NCI-H2081 treated with DMSO at 0.1 percent for 48 hours (cell line): Measurements from ENCODE around the gene ETNK1.
"Not testable (repeated sequence)": the region's sequence is repeated elsewhere in the genome, so short reads cannot be mapped to it uniquely, and the experiment has no call there.

ENCODE experiments used
- DNase-seq: peaks from one replicate; lab custom pipeline; 2025; lab: John Stamatoyannopoulos, UW

Gene ETNK1

DNA sequence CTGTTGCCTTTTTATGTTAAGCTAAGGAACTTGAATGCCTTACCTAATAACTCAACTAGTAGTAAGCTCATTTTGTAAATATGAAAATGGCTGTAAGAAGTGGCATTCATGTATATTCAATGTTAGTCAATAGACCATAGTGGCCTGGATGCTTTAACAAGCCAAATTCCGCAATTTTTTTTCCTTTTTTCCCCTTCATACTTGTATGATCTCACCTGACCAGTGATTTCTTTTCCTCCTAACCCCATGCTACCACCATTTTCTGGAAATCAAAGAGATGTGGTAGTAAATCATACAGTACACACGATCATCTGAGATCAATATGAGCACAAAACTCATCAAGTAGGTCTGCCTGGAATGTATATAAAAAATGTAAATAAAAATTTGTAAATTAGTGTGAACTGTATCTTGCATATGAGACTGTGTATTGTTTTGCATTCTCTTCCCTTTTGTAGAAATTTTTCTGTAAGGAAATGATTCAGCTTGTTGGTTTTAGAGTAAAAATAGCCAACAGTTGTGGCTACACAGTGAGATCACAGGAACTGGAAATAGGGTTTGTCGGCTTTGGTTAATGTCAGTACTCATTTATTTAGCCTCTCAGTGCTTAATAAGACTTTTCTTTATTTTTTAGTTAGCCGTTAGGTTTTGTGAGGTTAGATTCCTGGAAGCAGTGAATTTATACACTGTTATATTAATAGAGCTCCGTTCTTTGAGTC, 62.5 kb downstream of the ETNK1 start:
- DNase-seq, result no peak

DNA sequence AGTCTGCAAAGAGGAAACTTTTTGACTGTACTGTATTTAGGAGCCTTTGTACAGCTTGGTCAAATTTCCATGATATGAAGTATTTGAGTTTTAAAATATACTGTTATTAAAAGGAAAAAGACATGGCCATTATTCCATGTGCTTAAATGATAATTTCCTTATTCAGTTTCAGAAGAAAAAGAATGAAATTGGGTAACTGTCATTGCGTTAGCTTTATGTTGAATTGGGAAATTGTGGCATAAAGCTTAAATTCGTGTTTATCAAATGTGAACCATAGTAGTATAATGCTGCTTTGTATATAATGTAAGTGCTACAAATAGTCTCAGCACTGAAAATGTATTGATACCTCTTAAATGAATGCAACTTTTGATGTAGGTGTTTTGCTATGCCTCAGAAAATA, 64.9 kb downstream of the ETNK1 start:
- no peak for DNase-seq

DNA sequence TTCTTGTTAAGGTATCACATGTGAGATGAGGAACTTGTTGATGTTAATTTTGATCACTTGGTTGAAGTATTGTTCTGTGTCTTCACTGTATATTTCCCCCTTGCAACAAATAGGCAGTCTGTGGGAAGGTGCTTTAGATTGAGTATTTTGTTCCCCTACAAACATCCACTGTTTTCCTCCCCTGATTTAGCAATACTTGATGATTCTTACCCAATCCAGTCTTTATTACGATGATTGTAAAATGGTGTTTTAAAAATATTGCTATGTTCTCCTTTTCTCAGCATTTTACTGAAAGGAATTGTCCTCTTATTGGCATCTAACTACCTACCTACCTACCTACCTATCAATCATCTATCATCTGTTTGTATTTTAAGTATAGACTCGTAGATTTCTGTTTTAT, 66.3 kb downstream of the ETNK1 start:
- no peak for DNase-seq

DNA sequence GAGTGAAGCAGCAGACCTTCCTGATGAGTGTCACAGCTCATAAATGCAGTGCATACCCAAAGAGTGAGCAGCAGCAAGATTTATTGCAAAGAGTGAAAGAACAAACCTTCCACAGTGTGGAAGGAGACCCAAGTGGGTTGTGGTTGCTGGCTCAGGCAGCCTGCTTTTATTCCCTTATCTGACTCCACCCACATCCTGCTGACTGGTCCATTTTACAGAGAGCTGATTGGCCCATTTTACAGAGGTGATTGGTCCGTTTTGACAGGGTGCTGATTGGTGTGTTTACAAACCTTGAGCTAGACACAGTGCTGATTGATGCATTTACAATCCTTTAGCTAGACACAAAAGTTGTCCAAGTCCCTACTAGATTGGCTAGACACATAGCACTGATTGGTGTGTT, 67.5 kb downstream of the ETNK1 start:
- DNase-seq, result not testable (repeated sequence)

DNA sequence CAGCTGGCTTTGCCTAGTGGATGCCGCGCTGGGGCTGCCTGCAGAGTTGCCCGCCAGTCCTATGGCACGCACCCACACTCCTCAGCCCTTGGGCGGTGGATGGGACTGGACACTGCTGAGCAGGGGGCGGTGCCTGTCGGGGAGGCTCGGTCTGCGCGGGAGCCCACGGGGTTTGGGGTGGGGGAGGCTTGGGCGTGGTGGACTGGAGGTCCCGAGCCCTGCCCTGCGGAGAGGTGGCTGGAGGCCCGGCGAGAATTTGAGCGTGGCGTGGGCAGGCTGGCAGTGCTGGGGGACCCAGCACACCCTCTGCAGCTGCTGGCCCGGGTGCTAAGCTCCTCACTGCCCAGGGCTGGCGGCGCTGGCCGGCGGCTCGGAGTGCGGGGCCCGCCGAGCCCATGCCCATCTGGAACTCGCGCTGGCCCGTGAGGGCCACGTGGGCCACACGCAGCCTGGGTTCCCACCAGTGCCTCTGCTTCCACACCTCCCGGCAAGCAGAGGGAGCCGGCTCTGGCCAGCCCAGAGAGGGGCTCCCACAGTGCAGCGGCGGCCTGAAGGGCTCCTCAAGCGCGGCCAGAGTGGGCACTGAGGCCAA, 68.1 kb downstream of the ETNK1 start:
- DNase-seq, result no peak

DNA sequence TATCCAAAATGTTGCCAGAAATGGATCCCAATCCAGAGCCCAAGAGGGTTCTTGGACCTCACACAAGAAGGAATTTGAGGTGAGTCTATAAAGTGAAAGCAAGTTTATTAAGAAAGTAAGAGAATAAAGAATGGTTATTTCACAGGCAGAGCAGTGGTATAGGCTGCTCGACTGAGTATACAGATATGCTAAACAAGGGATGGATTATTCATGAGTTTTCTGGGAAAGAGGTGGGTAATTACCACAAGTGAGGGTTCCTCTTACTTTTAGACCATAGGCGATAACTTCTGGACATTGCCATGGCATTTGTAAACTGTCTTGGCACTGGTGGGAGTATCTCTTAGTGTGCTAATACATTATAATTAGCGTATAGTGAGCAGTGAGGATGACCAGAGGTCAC, 73.6 kb downstream of the ETNK1 start:
- no peak for DNase-seq

DNA sequence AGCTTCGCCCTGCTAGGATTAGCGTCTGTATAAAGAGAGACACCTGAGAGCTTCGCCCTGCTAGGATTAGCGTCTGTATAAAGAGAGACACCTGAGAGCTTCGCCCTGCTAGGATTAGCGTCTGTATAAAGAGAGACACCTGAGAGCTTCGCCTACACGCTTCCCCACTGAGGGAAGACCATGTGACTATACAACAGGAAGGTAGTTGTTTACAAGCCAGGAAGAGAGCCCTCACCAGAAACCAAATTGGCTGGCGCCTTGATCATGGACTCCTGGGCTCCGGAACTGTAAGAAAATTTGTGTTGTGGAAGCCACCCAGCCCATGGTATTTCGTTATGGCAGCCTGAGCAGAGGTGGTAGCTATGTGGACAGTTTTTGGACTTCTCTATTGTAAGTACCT, 74.7 kb downstream of the ETNK1 start:
- not testable (repeated sequence) for DNase-seq

DNA sequence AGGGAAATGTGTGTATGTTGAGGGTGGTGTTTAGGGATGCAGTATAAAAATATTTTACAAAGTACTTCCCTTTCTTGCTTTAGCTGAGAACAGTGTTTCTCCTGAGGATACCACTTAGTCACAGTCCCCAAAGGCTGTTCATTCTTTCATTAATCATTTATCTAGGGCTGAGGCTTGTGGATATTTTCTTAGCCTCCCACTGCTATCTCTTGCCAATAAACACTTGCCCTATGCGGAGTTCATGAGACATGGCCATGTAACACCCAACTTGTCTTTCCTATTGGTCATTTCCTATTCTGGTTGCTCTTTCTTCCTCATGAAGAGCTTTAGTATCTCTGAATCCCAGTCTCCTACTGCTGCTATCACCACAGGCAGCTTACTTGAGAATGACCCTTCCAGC, 75.1 kb downstream of the ETNK1 start:
- DNase-seq, result no peak

DNA sequence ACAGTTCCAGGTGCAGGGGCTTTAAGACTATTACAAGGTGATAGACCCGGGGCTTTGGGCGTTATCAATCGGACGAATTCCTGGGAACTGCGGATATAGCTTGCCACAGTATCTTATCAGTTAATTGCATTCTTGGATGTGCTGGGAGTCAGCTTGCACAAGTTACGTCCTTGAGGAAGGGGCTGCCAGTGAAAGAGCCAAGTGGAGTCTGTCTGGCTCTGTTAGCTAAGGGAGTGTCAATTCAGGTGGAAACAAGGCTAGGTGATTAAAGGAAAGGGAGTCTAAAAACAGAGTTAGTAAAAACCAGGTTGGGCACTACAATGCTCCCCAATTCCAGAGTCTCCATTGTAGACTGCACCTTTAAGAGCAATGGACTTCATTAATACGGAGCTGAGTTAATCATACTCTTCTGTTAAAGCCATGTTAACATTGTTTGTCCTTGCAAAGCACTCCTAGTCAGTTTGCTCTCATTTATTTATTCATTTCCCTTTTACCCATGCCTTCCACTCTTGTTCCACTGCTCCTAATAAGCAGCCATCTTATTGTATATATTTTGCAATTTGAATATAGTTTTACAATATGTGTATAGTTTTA, 76.3 kb downstream of the ETNK1 start:
- DNase-seq, result not testable (repeated sequence)

DNA sequence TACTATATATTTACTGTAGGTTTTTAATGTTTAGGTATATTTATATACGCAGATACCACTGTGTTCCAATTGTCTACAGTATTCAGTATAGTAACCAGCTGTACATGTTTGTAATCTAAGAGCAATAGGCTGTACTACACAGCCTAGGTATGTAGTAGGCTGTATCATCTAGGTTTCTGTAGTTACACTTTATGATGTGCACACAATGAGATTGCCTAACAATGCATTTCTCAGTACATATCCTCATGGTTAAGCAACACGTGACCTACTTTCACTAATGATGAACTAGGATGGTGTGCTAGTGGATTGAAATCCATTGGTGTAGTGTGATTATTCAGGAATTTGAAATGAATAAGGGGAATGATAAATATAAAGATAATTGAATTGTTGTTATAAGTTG, 77.7 kb downstream of the ETNK1 start:
- no peak for DNase-seq

DNA sequence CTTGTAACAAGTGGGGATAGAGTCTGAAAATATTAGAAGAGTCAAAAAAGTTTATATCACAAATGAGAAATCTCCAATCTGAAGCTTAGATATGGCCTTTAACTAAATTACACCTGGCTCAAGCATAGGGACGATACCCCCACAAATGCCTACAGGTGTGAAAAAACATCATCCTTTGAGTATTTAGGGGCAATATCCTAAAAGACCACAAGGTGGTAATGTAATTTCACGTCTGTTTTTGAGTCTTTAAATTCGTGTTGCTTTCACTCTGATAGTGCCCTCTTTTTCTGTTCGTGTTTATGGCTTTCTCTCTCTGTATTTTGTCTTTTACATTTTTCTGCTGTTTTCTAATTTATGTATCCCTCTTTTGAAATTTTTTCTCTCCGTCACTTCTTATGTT, 84.3 kb downstream of the ETNK1 start:
- DNase-seq, result peak; percentile 20

DNA sequence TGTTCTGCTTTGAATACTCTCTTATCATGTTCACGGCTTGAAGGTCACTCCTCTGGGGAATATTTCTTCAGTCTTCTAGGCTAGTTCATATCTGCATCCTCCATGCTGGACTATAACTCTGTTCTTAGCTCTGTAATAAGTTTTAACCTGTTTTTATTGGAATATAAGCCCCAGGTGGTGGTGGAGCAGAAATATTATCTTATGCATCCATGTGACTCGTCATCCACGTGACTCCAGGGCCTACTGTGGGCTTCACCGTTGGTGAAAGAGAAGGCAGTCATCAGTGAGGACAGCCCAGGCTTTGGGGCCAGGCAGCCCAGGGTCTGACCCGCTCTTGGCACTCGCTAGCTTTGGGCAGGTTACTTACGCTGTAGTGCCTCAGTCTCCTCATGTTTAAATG, 87.1 kb downstream of the ETNK1 start:
- DNase-seq, result no peak

DNA sequence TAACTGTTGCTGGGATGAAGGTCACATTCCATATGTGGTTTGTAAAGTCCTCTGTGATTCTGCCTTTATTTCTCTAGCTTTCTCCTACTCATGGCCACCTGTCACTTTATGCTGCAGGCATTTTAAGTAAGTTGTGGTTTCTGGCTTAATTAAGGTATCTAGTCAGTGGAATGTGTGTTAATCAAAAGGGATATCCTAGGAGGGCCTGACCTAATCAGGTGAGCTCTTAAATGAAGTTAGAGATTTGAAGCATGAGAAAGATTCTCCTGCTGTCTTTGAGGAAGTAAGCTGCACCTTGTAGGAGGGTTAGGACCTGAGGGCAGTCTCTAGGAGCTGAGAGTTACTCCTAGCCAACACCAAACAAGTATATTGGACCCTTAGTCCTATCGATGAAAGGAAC, 90.3 kb downstream of the ETNK1 start:
- no peak for DNase-seq

DNA sequence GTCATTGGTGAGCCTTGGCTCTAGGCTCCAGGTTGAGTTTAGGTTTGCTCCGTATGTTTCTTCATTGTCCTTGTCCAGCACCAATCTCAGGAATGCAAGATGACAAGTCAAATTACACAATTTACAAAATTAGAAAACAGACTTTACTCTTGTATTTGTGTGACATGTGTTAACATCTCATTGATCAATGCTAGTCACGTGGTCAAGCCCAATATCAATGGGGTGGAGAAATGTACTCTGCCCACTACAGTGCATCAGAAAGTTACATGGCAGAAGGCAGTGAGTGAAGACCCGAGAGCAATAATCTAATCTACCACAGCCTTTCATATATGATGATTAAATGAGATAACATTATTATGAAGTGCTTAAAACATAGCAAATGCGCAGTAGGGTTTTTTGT, 94.8 kb downstream of the ETNK1 start:
- no peak for DNase-seq

DNA sequence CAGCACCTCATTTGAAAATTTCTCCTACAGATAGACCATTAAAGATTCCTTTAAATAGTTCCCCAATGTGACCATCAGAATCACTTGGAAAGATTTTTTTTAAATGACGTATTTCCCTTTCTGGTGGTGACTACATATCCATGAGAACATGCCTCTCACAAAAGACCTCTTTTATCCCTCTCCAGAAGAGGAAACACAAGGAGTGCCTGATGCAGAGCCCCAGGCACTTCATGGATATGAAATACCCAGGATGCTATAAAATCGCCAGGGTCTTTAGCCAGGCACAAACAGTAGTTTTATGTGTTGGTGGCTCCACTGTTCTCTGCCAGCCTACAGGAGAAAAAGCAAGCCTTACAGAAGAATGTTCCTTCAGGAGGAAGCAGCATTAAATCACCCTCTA, 97.1 kb downstream of the ETNK1 start:
- no peak for DNase-seq

DNA sequence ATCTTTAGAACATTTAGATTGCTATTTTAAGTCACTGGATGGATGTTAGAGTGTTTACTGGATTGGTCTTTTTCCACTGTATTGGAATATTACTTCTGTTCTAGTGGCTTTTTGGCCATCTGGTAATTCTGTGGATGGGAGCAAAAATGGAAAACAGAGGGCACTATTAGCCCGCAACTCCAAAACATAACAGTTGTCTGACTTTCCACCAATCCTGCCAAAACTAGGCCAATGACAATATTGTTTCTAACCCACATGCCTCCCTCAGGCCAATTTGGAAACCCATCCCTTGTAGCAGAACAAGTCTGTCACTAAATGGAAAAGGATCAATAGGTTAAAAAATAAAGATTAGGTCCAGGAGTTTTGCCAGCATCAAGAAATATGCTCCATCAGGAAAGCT, 97.8 kb downstream of the ETNK1 start:
- DNase-seq, result no peak

DNA sequence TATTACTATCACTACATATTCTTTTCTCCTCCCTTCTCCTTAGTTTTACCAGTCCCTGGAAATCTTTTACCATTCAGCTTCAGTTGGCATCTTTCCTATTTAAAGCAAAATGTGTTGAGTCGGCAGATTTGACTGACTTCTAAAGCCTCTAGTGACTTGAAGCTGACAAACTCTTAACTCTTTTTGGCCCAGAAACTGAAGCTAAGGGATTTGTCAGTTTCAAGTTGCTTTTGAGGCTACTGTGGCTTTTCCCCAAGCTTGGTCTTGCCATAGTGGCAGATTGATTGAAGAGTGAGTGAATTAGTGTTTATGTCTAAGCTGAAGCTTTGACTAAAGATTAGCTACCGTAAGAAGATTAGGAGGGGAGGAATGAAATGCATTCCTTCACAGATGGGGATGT, 104.0 kb downstream of the ETNK1 start:
- no peak for DNase-seq

DNA sequence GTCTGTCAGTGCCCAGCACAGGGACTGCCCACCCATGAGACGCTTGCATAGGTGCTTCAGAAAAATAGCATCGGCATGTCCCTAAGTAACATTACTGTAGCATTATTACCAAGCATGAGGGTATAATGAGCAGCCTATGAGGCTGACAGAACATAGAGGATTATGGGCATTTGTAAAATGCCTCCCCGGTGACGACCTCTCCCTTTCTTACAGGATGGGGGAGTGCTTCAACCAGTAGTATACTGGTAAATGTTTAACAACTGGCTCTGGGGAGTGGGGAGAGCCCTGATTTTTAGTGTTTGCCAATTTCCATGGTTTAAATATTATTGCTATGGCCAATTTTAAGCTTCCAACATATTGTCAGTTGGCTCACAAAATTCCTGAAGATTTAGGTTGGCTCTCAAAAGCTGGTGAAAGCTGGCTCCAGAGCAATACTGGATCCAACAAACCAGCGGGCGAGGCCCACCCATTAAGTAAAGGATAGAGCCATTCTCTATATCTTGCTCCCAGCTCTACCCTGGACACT, 104.5 kb downstream of the ETNK1 start:
- DNase-seq, result no peak

DNA sequence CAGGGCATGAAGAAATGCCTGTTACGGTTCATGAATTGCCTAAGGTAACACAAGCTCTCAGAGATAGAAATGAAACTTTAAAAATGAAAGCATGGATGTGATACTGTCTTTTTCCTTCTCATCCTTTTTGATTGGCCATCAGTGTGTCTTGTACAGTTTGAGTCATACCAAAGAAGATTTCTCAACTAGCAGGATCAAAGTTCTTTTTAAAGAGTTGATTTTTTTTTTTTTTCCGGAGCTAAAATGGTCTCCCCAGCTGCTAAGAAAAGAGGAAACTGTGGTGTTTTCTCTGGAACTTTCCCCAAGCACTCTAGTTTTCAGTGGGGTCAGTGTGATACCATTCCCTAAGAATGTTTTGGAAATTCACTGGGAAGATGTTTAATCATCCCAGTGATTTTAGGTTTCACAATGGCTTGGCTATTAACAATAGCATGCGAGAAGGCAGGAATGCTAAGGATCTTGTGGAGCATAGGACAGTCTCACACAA, 105.0 kb downstream of the ETNK1 start:
- DNase-seq, result no peak

DNA sequence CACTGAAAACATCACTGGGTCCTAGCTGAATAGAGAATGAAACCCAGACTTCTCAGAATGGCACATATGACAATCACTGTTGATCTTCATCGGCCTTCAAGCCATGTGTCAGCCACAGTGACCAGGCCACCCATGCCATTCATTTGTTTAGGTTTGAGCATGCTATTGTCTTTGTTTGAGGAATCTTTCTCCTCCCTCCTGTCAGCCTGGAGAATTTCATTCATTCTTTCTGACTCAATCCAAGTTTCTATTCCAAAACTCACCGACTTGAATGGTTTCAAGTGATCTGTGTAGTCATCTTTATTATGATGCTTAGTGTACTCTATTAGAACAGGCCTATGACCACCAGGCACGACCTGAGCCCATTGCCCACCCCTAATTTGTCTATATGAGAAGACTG, 106.3 kb downstream of the ETNK1 start:
- no peak for DNase-seq

DNA sequence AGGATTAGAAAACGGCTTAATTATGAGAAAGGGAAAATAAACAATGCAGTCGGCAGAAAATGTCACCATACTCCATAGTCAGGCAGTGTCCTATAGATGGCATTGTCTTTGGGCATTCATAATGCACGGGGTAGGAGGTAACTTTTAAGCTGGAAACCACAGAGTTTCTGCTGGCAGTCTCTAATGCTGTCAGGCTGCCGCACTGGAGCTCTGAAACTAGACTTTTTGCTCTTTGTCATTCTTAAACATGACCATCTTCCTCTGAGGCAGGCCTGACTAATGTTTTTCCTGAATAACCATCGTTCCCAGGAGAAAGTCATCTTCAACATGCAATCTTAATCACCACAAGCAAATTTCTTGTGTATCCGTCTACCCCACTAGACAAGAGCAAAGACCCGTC, 108.8 kb downstream of the ETNK1 start:
- DNase-seq, result no peak

DNA sequence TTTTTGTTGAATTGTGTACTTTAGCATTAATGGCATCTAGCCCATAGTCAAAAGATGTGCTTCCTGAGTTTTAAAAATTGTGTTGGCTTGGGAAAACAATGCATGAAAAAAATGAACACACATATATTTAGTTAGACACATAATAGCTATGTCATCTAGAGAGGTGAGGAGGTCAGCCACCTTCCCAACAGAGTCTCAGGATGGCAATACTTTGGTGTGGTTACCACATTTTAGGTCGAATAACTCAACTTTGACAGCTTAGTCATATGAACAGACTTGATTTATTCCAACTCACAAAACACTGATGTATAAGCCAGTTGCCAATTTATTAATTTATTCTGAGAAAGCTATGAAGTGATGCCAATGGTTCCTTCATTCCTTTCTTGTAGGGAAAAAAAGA, 114.0 kb downstream of the ETNK1 start:
- DNase-seq, result no peak
